HEK293 (cell line): ENCODE results near the gene UPK3A.

ENCODE experiments used
- CTCF ChIA-PET: fragments of 350-600 bp; formaldehyde crosslinking; extraction: SDS; loops from one replicate; lab custom pipeline; 2021; ENCODE audit warnings: antibody characterized with exemption; lab: Yijun Ruan, JAX
- POLR2A ChIA-PET: fragments of 300-600 bp; formaldehyde crosslinking; extraction: SDS; loops from one replicate; lab custom pipeline; 2020; ENCODE audit warnings: antibody characterized with exemption, inconsistent platforms; lab: Yijun Ruan, JAX
- H3K27ac ChIP-seq: fragments of 200-500 bp; sonication (Bioruptor generic); 2 replicates; pipeline ENCODE4 v1.5.1; 2014; ENCODE audit warnings: low read depth, low read length, control low read depth, inconsistent platforms; ENCODE audit errors: extremely low read depth
- H3K36me3 ChIP-seq, 2 experiments: fragments of 200-500 bp in 1 of 2; sonication (Bioruptor generic) in 1 of 2; 1 replicate in 1 of 2; 2 replicates in 1 of 2; pipeline ENCODE4 v1.5.1; 2014 to 2017; ENCODE audit warnings: inconsistent platforms in 2 of 2, low read length in 2 of 2; ENCODE audit not compliant: control insufficient read depth in 2 of 2, insufficient read depth in 1 of 2
- H3K4me1 ChIP-seq: fragments of 200-500 bp; sonication (Bioruptor generic); 2 replicates; pipeline ENCODE4 v1.5.1; 2014; ENCODE audit warnings: mild to moderate bottlenecking, low read length, inconsistent platforms; ENCODE audit not compliant: control insufficient read depth, insufficient read depth
- H3K4me3 ChIP-seq: 2 replicates; pipeline ENCODE4 v1.5.1; 2011; ENCODE audit warnings: low read depth, mild to moderate bottlenecking, control low read depth, low read length, moderate library complexity
- H3K9me3 ChIP-seq: fragments of 200-500 bp; sonication (Bioruptor generic); 2 replicates; pipeline ENCODE4 v1.5.1; 2014; ENCODE audit warnings: low read depth, low read length, inconsistent platforms; ENCODE audit not compliant: control insufficient read depth, insufficient read depth
- AEBP2 ChIP-seq: fragments of 450-650 bp; formaldehyde crosslinking; IDR thresholded peaks from 2 replicates; pipeline ENCODE4 v1.5.1; 2016; ENCODE audit warnings: missing biosample characterization, missing genetic modification characterization, borderline replicate concordance
- FEZF1 ChIP-seq: fragments of 450-650 bp; formaldehyde crosslinking; IDR thresholded peaks from 2 replicates; pipeline ENCODE4 v1.5.1; 2016; ENCODE audit warnings: missing biosample characterization, missing genetic modification characterization
- KLF7 ChIP-seq: fragments of 450-650 bp; formaldehyde crosslinking; IDR thresholded peaks from 2 replicates; pipeline ENCODE4 v1.5.1; 2016; ENCODE audit warnings: missing biosample characterization, missing genetic modification characterization, borderline replicate concordance
- PRDM4 ChIP-seq: fragments of 450-650 bp; formaldehyde crosslinking; IDR thresholded peaks from 2 replicates; pipeline ENCODE4 v1.5.1; 2017; ENCODE audit warnings: missing biosample characterization, missing genetic modification characterization
- SP2 ChIP-seq: fragments of 450-650 bp; formaldehyde crosslinking; IDR thresholded peaks from 2 replicates; pipeline ENCODE4 v1.5.1; 2016; ENCODE audit warnings: missing biosample characterization, missing genetic modification characterization
- YY1 ChIP-seq: fragments of 450-650 bp; formaldehyde crosslinking; IDR thresholded peaks from 2 replicates; pipeline ENCODE4 v1.5.1; 2018; ENCODE audit warnings: missing biosample characterization, missing genetic modification characterization
- ZBTB10 ChIP-seq: fragments of 450-650 bp; formaldehyde crosslinking; IDR thresholded peaks from 2 replicates; pipeline ENCODE4 v1.5.1; 2016; ENCODE audit warnings: missing biosample characterization, missing genetic modification characterization
- ZBTB7A ChIP-seq: fragments of 450-650 bp; formaldehyde crosslinking; IDR thresholded peaks from 2 replicates; pipeline ENCODE4 v1.5.1; 2016; ENCODE audit warnings: low read depth, missing biosample characterization, missing genetic modification characterization
- ZFHX2 ChIP-seq: fragments of 450-650 bp; formaldehyde crosslinking; conservative IDR thresholded peaks from 2 replicates; pipeline ENCODE4 v1.5.1; 2016; ENCODE audit warnings: missing biosample characterization, missing genetic modification characterization
- ZNF140 ChIP-seq: fragments of 450-650 bp; formaldehyde crosslinking; IDR thresholded peaks from 2 replicates; pipeline ENCODE4 v1.5.1; 2016; ENCODE audit warnings: missing biosample characterization, missing genetic modification characterization
- ZNF148 ChIP-seq: fragments of 450-650 bp; formaldehyde crosslinking; IDR thresholded peaks from 2 replicates; pipeline ENCODE4 v1.5.0; 2017; ENCODE audit warnings: missing biosample characterization, missing genetic modification characterization, borderline replicate concordance
- ZNF2 ChIP-seq: fragments of 450-650 bp; formaldehyde crosslinking; IDR thresholded peaks from 2 replicates; pipeline ENCODE4 v1.5.1; 2016; ENCODE audit warnings: missing biosample characterization, missing genetic modification characterization
- ZNF23 ChIP-seq: fragments of 450-650 bp; formaldehyde crosslinking; IDR thresholded peaks from 2 replicates; pipeline ENCODE4 v1.5.1; 2016; ENCODE audit warnings: missing biosample characterization, missing genetic modification characterization, borderline replicate concordance
- ZNF239 ChIP-seq: fragments of 450-650 bp; formaldehyde crosslinking; IDR thresholded peaks from 2 replicates; pipeline ENCODE4 v1.5.1; 2016; ENCODE audit warnings: missing biosample characterization, missing genetic modification characterization
- ZNF24 ChIP-seq: fragments of 450-650 bp; formaldehyde crosslinking; IDR thresholded peaks from 2 replicates; pipeline ENCODE4 v1.5.1; 2016; ENCODE audit warnings: missing biosample characterization, missing genetic modification characterization
- ZNF266 ChIP-seq: fragments of 450-650 bp; formaldehyde crosslinking; IDR thresholded peaks from 2 replicates; pipeline ENCODE4 v1.5.1; 2016; ENCODE audit warnings: missing biosample characterization, missing genetic modification characterization, low read depth
- ZNF394 ChIP-seq: fragments of 450-650 bp; formaldehyde crosslinking; IDR thresholded peaks from 2 replicates; pipeline ENCODE4 v1.5.1; 2016; ENCODE audit warnings: missing biosample characterization, missing genetic modification characterization, mild to moderate bottlenecking, moderate library complexity, borderline replicate concordance
- ZNF571 ChIP-seq: fragments of 450-650 bp; formaldehyde crosslinking; IDR thresholded peaks from 2 replicates; pipeline ENCODE4 v1.5.0; 2017; ENCODE audit warnings: missing biosample characterization, missing genetic modification characterization
- ZNF624 ChIP-seq: fragments of 450-650 bp; formaldehyde crosslinking; IDR thresholded peaks from 2 replicates; pipeline ENCODE4 v1.5.1; 2017; ENCODE audit warnings: missing biosample characterization, missing genetic modification characterization
- ZNF777 ChIP-seq: fragments of 450-650 bp; formaldehyde crosslinking; IDR thresholded peaks from 2 replicates; pipeline ENCODE4 v1.5.1; 2017; ENCODE audit warnings: missing biosample characterization, missing genetic modification characterization, borderline replicate concordance
- ZNF837 ChIP-seq: fragments of 450-650 bp; formaldehyde crosslinking; IDR thresholded peaks from 2 replicates; pipeline ENCODE4 v1.5.1; 2016; ENCODE audit warnings: missing biosample characterization, missing genetic modification characterization
- ZSCAN4 ChIP-seq: fragments of 450-650 bp; formaldehyde crosslinking; IDR thresholded peaks from 2 replicates; pipeline ENCODE4 v1.5.1; 2017; ENCODE audit warnings: missing biosample characterization, missing genetic modification characterization
- ZXDB ChIP-seq: fragments of 450-650 bp; formaldehyde crosslinking; IDR thresholded peaks from 2 replicates; pipeline ENCODE4 v1.5.1; 2016; ENCODE audit warnings: missing biosample characterization, missing genetic modification characterization

The UPK3A gene

GRCh38 chr22:45281010-45281409 is 3.7 kb upstream of the UPK3A start:
- peaks cover 6% of the 10 kb centered on the region for H3K4me1 ChIP-seq
- ChIA-PET POLR2A (no interaction called here), CTCF (interaction anchor here (0.6 to 0.8 kb wide), 2 partner anchors 324 to 478 kb away, joined by 3 to 4 read pairs; no protein-coding TSS in a partner anchor)
- no peak overlapping the region for H3K4me3 ChIP-seq
- no peaks in the 10 kb centered on the region for H3K9me3 ChIP-seq
- TF ChIP-seq PRDM4 (tag by site-specific recombination), result no peak
- no peak for TF ChIP-seq ZNF140 (tag by site-specific recombination)
- no peak for TF ChIP-seq ZNF23
- TF ChIP-seq AEBP2 (tag by site-specific recombination), result no peak
- TF ChIP-seq ZNF394 (tag by site-specific recombination), result no peak
- no peak for TF ChIP-seq SP2
- no peak for TF ChIP-seq ZNF2 (tag by site-specific recombination)
- no peak for TF ChIP-seq ZBTB7A (tag by site-specific recombination)
- no peak for TF ChIP-seq ZNF837 (tag by site-specific recombination)
- TF ChIP-seq ZSCAN4 (tag by site-specific recombination), result no peak
- no peak overlapping the region for H3K27ac ChIP-seq
- no peaks in the 10 kb centered on the region for H3K36me3 ChIP-seq

GRCh38 chr22:45285263-45286058 is 712 bp downstream of the UPK3A start:
- H3K27ac ChIP-seq, result no peak overlapping the region
- CTCF ChIA-PET, result interaction anchor here (0.6 kb wide), 1 partner anchor 10 kb away, joined by 3 read pairs; no protein-coding TSS in a partner anchor
- H3K36me3 ChIP-seq, result no peaks in the 10 kb centered on the region
- POLR2A ChIA-PET, result no interaction called here
- no peaks in the 10 kb centered on the region for H3K4me1 ChIP-seq
- H3K9me3 ChIP-seq, result no peaks in the 10 kb centered on the region
- H3K4me3 ChIP-seq, result no peak overlapping the region
- TF ChIP-seq KLF7 (tag by site-specific recombination) (no peak), ZNF266 (tag by site-specific recombination) (no peak), ZXDB (no peak), ZNF148 (tag by site-specific recombination) (no peak), ZNF624 (tag by site-specific recombination) (no peak), ZNF777 (tag by site-specific recombination) (no peak), ZFHX2 (tag by site-specific recombination) (no peak), ZNF24 (no peak), ZNF239 (tag by site-specific recombination) (no peak), FEZF1 (tag by site-specific recombination) (no peak), ZBTB10 (tag by site-specific recombination) (no peak), YY1 (tag by site-specific recombination) (no peak), ZNF571 (tag by site-specific recombination) (no peak)
